ENCODE data around the gene LIPC.
A peak's percentile ranks its signal among the peaks of the same experiment; 100 is the strongest.

LIPC gene

GRCh38 chr15:58559904-58560588 is 128.3 kb downstream of the LIPC start:
- no peak for DNase-seq (ENCODE audit: low read depth)
- TF ChIP-seq POLR2A (IDR thresholded peaks at IDR 0.05; ENCODE audit: extremely low read depth, insufficient read length) (no peak), CTCF (IDR thresholded peaks at IDR 0.05; ENCODE audit: low read depth, low read length) (no peak)
- H3K4me3 ChIP-seq (ENCODE audit: low read depth, low read length): no peak overlapping the region

GRCh38 chr15:58561321-58561720 is 129.5 kb downstream of the LIPC start:
- H3K4me3 ChIP-seq (ENCODE audit: low read depth, low read length): no peak overlapping the region
- no peak for DNase-seq (ENCODE audit: low read depth)
- TF ChIP-seq CTCF (IDR thresholded peaks at IDR 0.05; ENCODE audit: low read depth, low read length) (no peak), MAX (IDR thresholded peaks at IDR 0.05; ENCODE audit: low read depth, low read length) (no peak), POLR2A (IDR thresholded peaks at IDR 0.05; ENCODE audit: extremely low read depth, insufficient read length) (no peak), MYC (IDR thresholded peaks at IDR 0.05; ENCODE audit: low read depth, low read length) (no peak)

- DNase-seq (ENCODE audit: low read depth): no peak
- H3K4me3 ChIP-seq (ENCODE audit: low read depth, low read length): no peak overlapping the region
- no peak for TF ChIP-seq MAX (IDR thresholded peaks at IDR 0.05; ENCODE audit: low read depth, low read length)
- TF ChIP-seq POLR2A (IDR thresholded peaks at IDR 0.05; ENCODE audit: extremely low read depth, insufficient read length): no peak
- TF ChIP-seq CTCF (IDR thresholded peaks at IDR 0.05; ENCODE audit: low read depth, low read length): no peak
These were observed 130.3 kb downstream of the LIPC start for GRCh38 chr15:58562135-58562534.

- no peak for DNase-seq (ENCODE audit: low read depth)
- TF ChIP-seq POLR2A (IDR thresholded peaks at IDR 0.05; ENCODE audit: extremely low read depth, insufficient read length): no peak
- TF ChIP-seq CTCF (IDR thresholded peaks at IDR 0.05; ENCODE audit: low read depth, low read length): no peak
- TF ChIP-seq MYC (IDR thresholded peaks at IDR 0.05; ENCODE audit: low read depth, low read length): no peak
- TF ChIP-seq MAX (IDR thresholded peaks at IDR 0.05; ENCODE audit: low read depth, low read length): no peak
- no peak overlapping the region for H3K4me3 ChIP-seq (ENCODE audit: low read depth, low read length)
These were observed 133.2 kb downstream of the LIPC start for GRCh38 chr15:58564981-58565380.

- DNase-seq (ENCODE audit: low read depth): no peak
- H3K4me3 ChIP-seq (ENCODE audit: low read depth, low read length): no peak overlapping the region
- TF ChIP-seq MAX (IDR thresholded peaks at IDR 0.05; ENCODE audit: low read depth, low read length) (no peak), POLR2A (IDR thresholded peaks at IDR 0.05; ENCODE audit: extremely low read depth, insufficient read length) (no peak), MYC (IDR thresholded peaks at IDR 0.05; ENCODE audit: low read depth, low read length) (no peak), CTCF (IDR thresholded peaks at IDR 0.05; ENCODE audit: low read depth, low read length) (no peak)
These were observed 133.8 kb downstream of the LIPC start for GRCh38 chr15:58565619-58566018.

GRCh38 chr15:58566029-58566428 is 134.2 kb downstream of the LIPC start:
- H3K4me3 ChIP-seq (ENCODE audit: low read depth, low read length): no peak overlapping the region
- TF ChIP-seq MAX (IDR thresholded peaks at IDR 0.05; ENCODE audit: low read depth, low read length) (no peak), CTCF (IDR thresholded peaks at IDR 0.05; ENCODE audit: low read depth, low read length) (no peak), MYC (IDR thresholded peaks at IDR 0.05; ENCODE audit: low read depth, low read length) (no peak), POLR2A (IDR thresholded peaks at IDR 0.05; ENCODE audit: extremely low read depth, insufficient read length) (no peak)
- DNase-seq (ENCODE audit: low read depth): peak; percentile 6
